ENCODE measurements around the gene PAM. TPM values are rescaled to one million over a fixed set of nuclear protein-coding genes. Genes with fewer than 3 reads are reported as not detected.

Gene PAM
- total RNA-seq, 6 experiments from 2014 or later, result 164 to 266 (median 182) TPM

GRCh38 chr5:102760815-102761214, 5.7 kb downstream of the PAM start:
- no peak overlapping the region for H3K27ac Mint-ChIP-seq
- H3K36me3 Mint-ChIP-seq (ENCODE audit: low read depth), result no peaks in the 10 kb centered on the region
- H3K9me3 Mint-ChIP-seq, result no peaks in the 10 kb centered on the region
- no peak for DNase-seq
- peaks cover 63% of the 10 kb centered on the region for H3K4me1 Mint-ChIP-seq (ENCODE audit: low read depth)
- no peak for TF ChIP-seq CTCF (IDR thresholded peaks at IDR 0.05)
- no peak overlapping the region for H3K4me3 Mint-ChIP-seq
- H3K27me3 Mint-ChIP-seq (ENCODE audit: insufficient read depth), result no peaks in the 10 kb centered on the region

- Mint-ChIP-seq H3K4me3 (peak overlapping the region; percentile 80), H3K27ac (peak overlapping the region; percentile 82), H3K27me3 (ENCODE audit: insufficient read depth) (no peaks in the 10 kb centered on the region), H3K36me3 (ENCODE audit: low read depth) (no peaks in the 10 kb centered on the region), H3K4me1 (ENCODE audit: low read depth) (peaks cover 56% of the 10 kb centered on the region), H3K9me3 (no peaks in the 10 kb centered on the region)
- no peak for TF ChIP-seq CTCF (IDR thresholded peaks at IDR 0.05)
- DNase-seq, result peak; percentile 47
Measured at GRCh38 chr5:102762095-102762534, 7.0 kb downstream of the PAM start.

DNA sequence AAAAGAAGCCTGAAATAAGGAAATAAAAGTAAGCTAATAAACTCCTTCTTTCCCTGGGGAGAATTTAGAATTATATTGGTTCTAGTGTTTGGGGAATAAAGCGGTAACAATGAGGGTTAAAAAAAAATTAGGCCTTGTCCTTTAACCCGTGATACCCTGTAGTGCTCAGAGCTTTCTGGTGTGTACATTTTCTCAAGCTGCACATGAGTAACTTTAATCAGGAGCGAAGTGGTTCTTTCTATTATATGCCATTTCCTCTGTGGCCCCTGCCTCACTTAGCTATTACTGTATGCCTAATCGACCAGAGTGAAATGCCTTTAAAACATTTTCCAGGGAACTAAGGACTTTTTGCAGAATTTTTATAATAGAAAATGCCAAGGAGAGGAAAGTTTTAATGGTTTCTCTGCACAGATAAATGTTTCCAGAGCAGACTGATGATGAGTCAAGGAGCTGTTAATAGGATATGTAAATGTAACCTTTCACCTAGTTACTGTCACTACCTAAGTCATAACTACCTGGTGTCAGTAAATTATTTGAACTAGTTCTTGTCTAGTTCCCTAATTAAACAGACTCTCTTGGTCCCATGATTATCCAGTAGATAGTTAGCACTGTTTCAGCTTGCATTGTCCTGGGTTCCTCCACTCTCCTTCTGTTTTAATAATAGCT, 7.6 kb downstream of the PAM start:
- Mint-ChIP-seq H3K4me1 (ENCODE audit: low read depth) (peaks cover 56% of the 10 kb centered on the region), H3K27ac (peak overlapping the region; percentile 82), H3K9me3 (no peaks in the 10 kb centered on the region), H3K36me3 (ENCODE audit: low read depth) (no peaks in the 10 kb centered on the region), H3K4me3 (peak overlapping the region; percentile 80), H3K27me3 (ENCODE audit: insufficient read depth) (no peaks in the 10 kb centered on the region)
- no peak for TF ChIP-seq CTCF (IDR thresholded peaks at IDR 0.05)
- DNase-seq, result no peak

DNA sequence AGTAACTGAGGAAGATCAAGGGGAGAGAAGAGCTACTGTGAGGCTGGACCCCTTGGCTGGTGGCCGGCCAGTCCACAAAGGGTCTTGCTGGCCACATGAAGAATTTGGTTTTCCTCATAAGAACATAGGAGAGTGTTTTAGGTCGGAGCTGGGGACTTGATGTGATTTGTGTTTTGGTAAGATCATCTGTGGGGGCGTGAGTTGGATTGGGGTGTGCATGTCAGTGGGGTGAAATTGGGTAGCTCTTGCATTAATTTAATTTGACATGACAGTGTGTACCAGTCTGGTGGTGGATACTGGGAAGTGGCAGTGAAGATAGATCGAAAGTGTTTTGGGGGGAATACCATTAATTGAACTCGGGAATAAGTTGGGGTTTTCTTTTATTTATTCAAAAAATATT, 8.6 kb downstream of the PAM start:
- Mint-ChIP-seq H3K9me3 (no peaks in the 10 kb centered on the region), H3K36me3 (ENCODE audit: low read depth) (no peaks in the 10 kb centered on the region), H3K27me3 (ENCODE audit: insufficient read depth) (no peaks in the 10 kb centered on the region), H3K4me3 (no peak overlapping the region), H3K27ac (no peak overlapping the region), H3K4me1 (ENCODE audit: low read depth) (peaks cover 45% of the 10 kb centered on the region)
- no peak for TF ChIP-seq CTCF (IDR thresholded peaks at IDR 0.05)
- DNase-seq, result no peak

GRCh38 chr5:102764381-102765004, 9.4 kb downstream of the PAM start:
- Mint-ChIP-seq H3K4me3 (no peak overlapping the region), H3K27me3 (ENCODE audit: insufficient read depth) (no peaks in the 10 kb centered on the region), H3K36me3 (ENCODE audit: low read depth) (no peaks in the 10 kb centered on the region), H3K4me1 (ENCODE audit: low read depth) (peaks cover 38% of the 10 kb centered on the region), H3K27ac (no peak overlapping the region), H3K9me3 (no peaks in the 10 kb centered on the region)
- no peak for TF ChIP-seq CTCF (IDR thresholded peaks at IDR 0.05)
- DNase-seq, result no peak
